OCI-LY3 (cell line): ENCODE results near the gene VMP1.

ENCODE experiments used
- H2AFZ ChIP-seq: fragments of 200-600, 300-600 bp; shearing (Covaris generic); 2 replicates; pipeline ENCODE4 v1.6.0; 2014; ENCODE audit warnings: antibody characterized with exemption, low read depth, low read length
- H3K27ac ChIP-seq: fragments of 200-600, 300-600 bp; sonication (generic); 2 replicates; pipeline ENCODE4 v1.5.1; 2014; ENCODE audit warnings: mild to moderate bottlenecking, low read length, moderate library complexity, mixed read lengths
- H3K27me3 ChIP-seq: fragments of 200-600, 300-600 bp; sonication (generic); 2 replicates; pipeline ENCODE4 v1.6.1; 2014; ENCODE audit warnings: low read depth, low read length, mixed read lengths
- H3K36me3 ChIP-seq: fragments of 200-600, 300-600 bp; sonication (generic); replicated peaks from 2 replicates; pipeline ENCODE3; 2014; ENCODE audit warnings: low read depth, low read length, mixed read lengths
- H3K4me1 ChIP-seq: fragments of 300-600, 200-600 bp; sonication (generic); 2 replicates; pipeline ENCODE4 v1.6.1; 2014; ENCODE audit warnings: low read length, mixed read lengths
- H3K4me2 ChIP-seq: fragments of 200-600, 300-600 bp; sonication (generic); 2 replicates; pipeline ENCODE4 v1.6.1; 2014; ENCODE audit warnings: low read length, mixed read lengths
- H3K4me3 ChIP-seq: fragments of 300-600, 200-600 bp; sonication (generic); 2 replicates; pipeline ENCODE4 v1.5.1; 2014; ENCODE audit warnings: antibody characterized with exemption, mild to moderate bottlenecking, low read length, moderate library complexity
- H3K79me2 ChIP-seq: fragments of 300-600, 200-600 bp; shearing (Covaris generic); 2 replicates; pipeline ENCODE4 v1.6.1; 2014; ENCODE audit warnings: mild to moderate bottlenecking, low read length, mixed read lengths
- H3K9ac ChIP-seq: fragments of 300-600, 200-600 bp; shearing (Covaris generic); 2 replicates; pipeline ENCODE4 v1.6.0; 2014; ENCODE audit warnings: mild to moderate bottlenecking, low read length, moderate library complexity
- H3K9me3 ChIP-seq: fragments of 200-600, 300-600 bp; shearing (Covaris generic); 2 replicates; pipeline ENCODE4 v1.6.1; 2014; ENCODE audit warnings: low read length, mixed read lengths; ENCODE audit not compliant: insufficient read depth
- H4K20me1 ChIP-seq: fragments of 200-600, 300-600 bp; sonication (generic); 2 replicates; pipeline ENCODE4 v1.6.1; 2016; ENCODE audit warnings: low read length, mixed read lengths; ENCODE audit not compliant: insufficient read depth
- CTCF ChIP-seq: fragments of 200-600, 300-600 bp; sonication (generic); IDR thresholded peaks from 2 replicates; pipeline ENCODE4 v1.5.1; 2014; ENCODE audit warnings: antibody characterized with exemption, low read length, low read depth
- EZH2phosphoT487 ChIP-seq: fragments of 200-600 bp; shearing (Covaris generic); IDR thresholded peaks from 2 replicates; pipeline ENCODE4 v1.6.1; 2018; ENCODE audit warnings: antibody characterized with exemption, mixed run types, low read depth

Gene VMP1

GRCh38 chr17:59737324-59737723 lies 29.9 kb downstream of the VMP1 start:
- H3K4me2 ChIP-seq: no peak overlapping the region
- peaks cover 5% of the 10 kb centered on the region for H3K36me3 ChIP-seq
- no peak overlapping the region for H3K4me3 ChIP-seq
- H2AFZ ChIP-seq: no peak overlapping the region
- no peak overlapping the region for H3K9ac ChIP-seq
- H3K27ac ChIP-seq: no peak overlapping the region
- no peaks in the 10 kb centered on the region for H3K4me1 ChIP-seq
- TF ChIP-seq CTCF (no peak), EZH2phosphoT487 (no peak)
- H4K20me1 ChIP-seq: no peaks in the 10 kb centered on the region
- no peaks in the 10 kb centered on the region for H3K9me3 ChIP-seq
- H3K79me2 ChIP-seq: no peaks in the 10 kb centered on the region
- no peaks in the 10 kb centered on the region for H3K27me3 ChIP-seq

DNA sequence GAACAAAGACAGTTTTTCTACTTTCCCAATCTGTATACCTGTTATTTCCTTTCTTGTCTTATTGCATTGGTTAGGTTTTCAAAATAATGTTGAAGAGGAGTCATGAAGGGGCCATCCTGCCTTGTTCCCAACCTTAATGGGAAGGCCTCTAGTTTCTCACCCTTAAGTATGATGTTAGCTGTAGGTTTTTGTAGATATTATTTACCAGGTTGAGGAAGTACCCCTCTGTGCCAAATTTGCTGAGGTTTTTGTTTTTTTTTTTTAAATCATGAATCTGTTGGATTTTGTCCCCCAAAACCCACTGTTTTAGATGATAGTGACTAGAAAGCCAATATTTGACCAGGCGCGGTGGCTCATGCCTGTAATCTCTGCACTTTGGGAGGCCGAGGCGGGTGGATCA lies 36.4 kb downstream of the VMP1 start:
- no peak overlapping the region for H3K27ac ChIP-seq
- H3K4me3 ChIP-seq: no peak overlapping the region
- no peak overlapping the region for H3K4me2 ChIP-seq
- H3K9me3 ChIP-seq: no peaks in the 10 kb centered on the region
- no peak overlapping the region for H2AFZ ChIP-seq
- no peaks in the 10 kb centered on the region for H4K20me1 ChIP-seq
- no peaks in the 10 kb centered on the region for H3K27me3 ChIP-seq
- H3K36me3 ChIP-seq: peaks cover 3% of the 10 kb centered on the region
- H3K9ac ChIP-seq: no peak overlapping the region
- TF ChIP-seq EZH2phosphoT487 (no peak), CTCF (no peak)
- no peaks in the 10 kb centered on the region for H3K79me2 ChIP-seq
- H3K4me1 ChIP-seq: no peaks in the 10 kb centered on the region

- Histone ChIP-seq H3K27me3 (no peaks in the 10 kb centered on the region), H3K4me1 (no peaks in the 10 kb centered on the region), H3K4me3 (no peak overlapping the region), H3K36me3 (no peaks in the 10 kb centered on the region), H4K20me1 (no peaks in the 10 kb centered on the region), H3K4me2 (no peak overlapping the region), H3K9ac (no peak overlapping the region), H3K79me2 (no peaks in the 10 kb centered on the region), H3K27ac (no peak overlapping the region), H2AFZ (no peak overlapping the region), H3K9me3 (no peaks in the 10 kb centered on the region)
- TF ChIP-seq EZH2phosphoT487 (no peak), CTCF (no peak)
Observed at GRCh38 chr17:59745040-59745439, 37.6 kb downstream of the VMP1 start.

GRCh38 chr17:59746849-59747445 lies 39.5 kb downstream of the VMP1 start:
- H4K20me1 ChIP-seq: no peaks in the 10 kb centered on the region
- no peaks in the 10 kb centered on the region for H3K9me3 ChIP-seq
- H2AFZ ChIP-seq: no peak overlapping the region
- no peak for TF ChIP-seq EZH2phosphoT487
- peak; percentile 79 for TF ChIP-seq CTCF
- H3K9ac ChIP-seq: no peak overlapping the region
- H3K27me3 ChIP-seq: no peaks in the 10 kb centered on the region
- H3K27ac ChIP-seq: no peak overlapping the region
- H3K79me2 ChIP-seq: no peaks in the 10 kb centered on the region
- no peak overlapping the region for H3K4me2 ChIP-seq
- H3K4me3 ChIP-seq: no peak overlapping the region
- no peaks in the 10 kb centered on the region for H3K36me3 ChIP-seq
- H3K4me1 ChIP-seq: peaks cover 8% of the 10 kb centered on the region
